ENCODE results near the gene TRIM27.
A peak's percentile ranks its signal among the peaks of the same experiment; 100 is the strongest.
"Not testable (repeated sequence)": the region's sequence is repeated elsewhere in the genome, so short reads cannot be mapped to it uniquely, and the experiment has no call there.

TRIM27 gene

DNA sequence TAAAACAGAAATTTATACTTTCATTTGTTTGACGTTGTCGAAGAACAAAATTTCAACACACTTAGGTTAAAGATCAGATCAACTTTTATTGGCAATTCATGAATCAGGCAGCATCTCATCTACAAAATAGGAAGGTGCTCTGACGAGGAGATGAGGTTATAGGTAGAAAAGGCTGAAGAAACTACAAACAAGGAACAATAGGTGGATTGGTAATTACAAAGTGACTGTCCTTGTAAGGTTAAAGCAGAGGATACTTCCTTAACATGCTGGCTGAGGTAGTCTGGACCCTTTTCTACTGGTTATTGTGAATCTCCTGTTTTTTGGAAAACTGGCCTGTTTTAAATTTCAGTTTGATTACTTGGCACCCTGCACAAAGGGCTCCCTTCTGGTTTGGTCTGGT, 32.5 kb upstream of the TRIM27 start:
- no peak for DNase-seq (ENCODE audit: low spot score)
- TF ChIP-seq, protein P1, sequence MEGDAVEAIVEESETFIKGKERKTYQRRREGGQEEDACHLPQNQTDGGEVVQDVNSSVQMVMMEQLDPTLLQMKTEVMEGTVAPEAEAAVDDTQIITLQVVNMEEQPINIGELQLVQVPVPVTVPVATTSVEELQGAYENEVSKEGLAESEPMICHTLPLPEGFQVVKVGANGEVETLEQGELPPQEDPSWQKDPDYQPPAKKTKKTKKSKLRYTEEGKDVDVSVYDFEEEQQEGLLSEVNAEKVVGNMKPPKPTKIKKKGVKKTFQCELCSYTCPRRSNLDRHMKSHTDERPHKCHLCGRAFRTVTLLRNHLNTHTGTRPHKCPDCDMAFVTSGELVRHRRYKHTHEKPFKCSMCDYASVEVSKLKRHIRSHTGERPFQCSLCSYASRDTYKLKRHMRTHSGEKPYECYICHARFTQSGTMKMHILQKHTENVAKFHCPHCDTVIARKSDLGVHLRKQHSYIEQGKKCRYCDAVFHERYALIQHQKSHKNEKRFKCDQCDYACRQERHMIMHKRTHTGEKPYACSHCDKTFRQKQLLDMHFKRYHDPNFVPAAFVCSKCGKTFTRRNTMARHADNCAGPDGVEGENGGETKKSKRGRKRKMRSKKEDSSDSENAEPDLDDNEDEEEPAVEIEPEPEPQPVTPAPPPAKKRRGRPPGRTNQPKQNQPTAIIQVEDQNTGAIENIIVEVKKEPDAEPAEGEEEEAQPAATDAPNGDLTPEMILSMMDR (IDR thresholded peaks at IDR 0.05; ENCODE audit: extremely low read depth, missing control alignments) = no peak

DNA sequence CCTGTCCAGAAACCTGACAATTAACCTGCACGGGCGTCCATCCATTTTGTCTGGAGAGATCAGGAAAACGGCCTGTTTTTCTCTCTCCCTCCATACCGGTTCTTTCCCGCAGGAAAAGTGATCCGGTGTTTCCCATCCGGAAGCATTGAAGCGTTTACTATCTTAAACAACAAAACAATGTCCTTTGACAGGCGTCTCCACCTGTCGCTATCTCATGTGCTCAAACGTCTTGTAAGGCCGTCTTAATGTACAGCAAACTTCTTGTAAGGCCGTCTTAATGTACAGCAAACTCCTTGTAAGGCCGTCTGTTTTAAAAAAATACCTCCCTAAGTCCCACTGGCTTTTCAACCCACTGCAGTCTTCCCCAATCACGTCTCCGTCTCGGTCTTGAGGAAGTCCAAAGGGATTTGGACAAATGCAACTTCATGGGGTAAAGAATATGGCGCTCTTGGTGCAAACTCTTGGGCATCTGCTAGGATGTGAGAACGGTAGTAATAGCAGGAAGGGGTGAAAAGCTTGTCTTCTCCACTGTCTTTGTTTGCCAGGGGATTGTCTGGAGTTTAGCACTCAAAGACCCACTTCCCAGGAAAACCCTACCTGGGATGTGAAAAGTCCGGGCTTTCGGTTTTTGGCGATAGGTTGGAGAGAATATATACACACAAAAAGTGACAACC, 29.9 kb upstream of the TRIM27 start:
- DNase-seq (ENCODE audit: low spot score) = peak; percentile 46
- TF ChIP-seq, protein P1 (IDR thresholded peaks at IDR 0.05; ENCODE audit: extremely low read depth, missing control alignments) = no peak

DNA sequence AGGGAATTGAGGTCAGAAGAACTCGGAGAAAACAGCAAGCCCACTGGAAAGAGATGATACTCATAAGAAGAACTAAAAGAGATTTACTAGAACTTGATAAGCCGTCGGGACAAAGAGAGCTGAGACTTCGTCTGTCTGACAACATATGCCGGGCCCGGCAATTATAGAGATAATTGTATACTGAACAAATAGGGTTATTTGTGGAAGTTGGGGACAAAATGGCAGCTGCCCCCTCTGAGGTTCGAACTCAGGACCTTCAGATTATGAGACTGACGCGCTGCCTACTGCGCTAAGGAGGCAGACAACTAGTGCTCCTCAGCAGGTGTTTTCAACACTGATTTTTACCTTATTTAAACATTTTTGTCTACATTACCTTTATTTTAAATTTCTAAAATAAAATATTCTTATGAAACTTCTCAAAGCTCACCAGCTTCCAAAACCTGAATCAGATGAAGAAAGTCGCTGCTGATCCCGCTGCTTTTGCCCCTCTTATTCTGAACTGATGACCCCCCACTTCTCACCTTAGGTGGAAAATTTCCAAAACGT, 29.3 kb upstream of the TRIM27 start:
- TF ChIP-seq, protein P1 (IDR thresholded peaks at IDR 0.05; ENCODE audit: extremely low read depth, missing control alignments) = no peak
- peak; percentile 80 for DNase-seq (ENCODE audit: low spot score)

DNA sequence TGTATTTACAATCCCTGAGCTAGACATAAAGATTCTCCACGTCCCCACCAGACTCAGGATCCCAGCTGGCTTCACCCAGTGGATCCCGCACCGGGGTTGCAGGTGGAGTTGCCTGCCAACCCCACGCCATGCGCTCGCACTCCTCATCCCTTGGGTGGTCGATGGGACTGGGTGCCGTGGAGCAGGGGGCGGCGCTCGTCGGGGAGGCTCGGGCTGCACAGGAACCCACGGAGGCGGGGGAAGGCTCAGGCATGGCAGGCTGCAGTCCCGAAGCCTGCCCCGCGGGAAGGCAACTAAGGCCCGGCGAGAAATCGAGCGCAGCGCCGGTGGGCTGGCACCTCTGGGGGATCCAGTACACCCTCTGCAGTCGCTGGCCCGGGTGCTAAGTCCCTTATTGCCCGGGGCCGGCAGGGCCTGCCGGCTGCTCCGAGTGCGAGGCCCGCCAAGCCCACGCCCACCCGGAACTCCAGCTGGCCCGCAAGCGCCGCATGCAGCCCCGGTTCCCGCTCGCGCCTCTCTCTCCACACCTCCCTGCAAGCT, 25.9 kb upstream of the TRIM27 start:
- not testable (repeated sequence) for DNase-seq (ENCODE audit: low spot score)

DNA sequence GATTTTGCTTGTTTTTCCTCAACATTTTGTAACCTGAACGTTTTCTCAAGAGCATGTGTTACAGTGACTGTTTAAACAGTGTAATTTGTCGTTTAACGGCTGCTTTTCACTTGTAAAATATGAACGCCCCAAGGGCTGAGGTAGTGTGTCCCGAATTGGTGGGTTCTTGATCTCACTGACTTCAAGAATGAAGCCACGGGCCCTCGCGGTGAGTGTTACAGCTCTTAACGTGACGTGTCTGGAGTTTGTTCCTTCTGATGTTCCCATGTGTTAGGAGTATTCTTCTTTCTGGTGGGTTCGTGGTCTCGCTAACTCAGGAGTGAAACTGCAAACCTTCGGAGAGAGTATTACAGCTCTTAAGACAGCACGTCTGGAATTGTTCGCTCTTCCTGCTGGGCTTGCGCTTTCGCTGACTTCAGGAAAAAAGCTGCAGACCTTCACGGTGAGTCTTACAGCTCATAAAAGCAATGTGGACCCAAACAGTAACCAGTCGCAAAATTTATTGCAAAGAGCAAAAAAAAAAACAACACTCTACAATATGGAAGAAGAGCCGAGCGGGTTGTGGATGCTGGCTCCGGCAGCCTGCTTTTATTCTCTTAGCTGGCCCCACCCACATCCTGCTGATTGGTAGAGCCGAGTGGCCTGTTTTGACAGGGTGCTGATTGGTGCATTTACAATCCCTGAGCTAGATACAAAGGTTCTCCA, 25.1 kb upstream of the TRIM27 start:
- no peak for DNase-seq (ENCODE audit: low spot score)
- TF ChIP-seq, protein P1 (IDR thresholded peaks at IDR 0.05; ENCODE audit: extremely low read depth, missing control alignments) = no peak

DNA sequence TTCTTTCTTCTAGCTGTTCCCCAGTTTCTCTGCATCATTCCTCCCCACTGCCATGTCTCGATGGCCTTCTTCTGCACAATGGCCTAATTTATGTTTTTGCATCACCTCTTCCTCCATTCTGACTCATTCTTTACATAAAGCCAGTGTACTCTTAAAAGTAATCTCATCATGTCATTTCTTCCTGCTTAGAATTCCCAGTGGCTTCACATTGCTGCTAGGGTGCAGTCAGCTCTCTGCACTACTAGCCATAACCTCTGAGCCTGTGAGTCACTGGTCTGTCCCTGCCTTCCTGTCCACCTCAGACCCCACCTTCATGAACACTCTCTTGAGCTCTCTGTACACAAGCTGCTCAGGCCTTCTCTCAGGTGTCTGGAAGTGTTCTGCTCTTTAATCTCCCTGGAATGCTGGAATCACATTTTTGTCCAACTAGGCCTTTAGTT, 24.1 kb upstream of the TRIM27 start:
- TF ChIP-seq, protein P1 (IDR thresholded peaks at IDR 0.05; ENCODE audit: extremely low read depth, missing control alignments) = no peak
- no peak for DNase-seq (ENCODE audit: low spot score)

DNA sequence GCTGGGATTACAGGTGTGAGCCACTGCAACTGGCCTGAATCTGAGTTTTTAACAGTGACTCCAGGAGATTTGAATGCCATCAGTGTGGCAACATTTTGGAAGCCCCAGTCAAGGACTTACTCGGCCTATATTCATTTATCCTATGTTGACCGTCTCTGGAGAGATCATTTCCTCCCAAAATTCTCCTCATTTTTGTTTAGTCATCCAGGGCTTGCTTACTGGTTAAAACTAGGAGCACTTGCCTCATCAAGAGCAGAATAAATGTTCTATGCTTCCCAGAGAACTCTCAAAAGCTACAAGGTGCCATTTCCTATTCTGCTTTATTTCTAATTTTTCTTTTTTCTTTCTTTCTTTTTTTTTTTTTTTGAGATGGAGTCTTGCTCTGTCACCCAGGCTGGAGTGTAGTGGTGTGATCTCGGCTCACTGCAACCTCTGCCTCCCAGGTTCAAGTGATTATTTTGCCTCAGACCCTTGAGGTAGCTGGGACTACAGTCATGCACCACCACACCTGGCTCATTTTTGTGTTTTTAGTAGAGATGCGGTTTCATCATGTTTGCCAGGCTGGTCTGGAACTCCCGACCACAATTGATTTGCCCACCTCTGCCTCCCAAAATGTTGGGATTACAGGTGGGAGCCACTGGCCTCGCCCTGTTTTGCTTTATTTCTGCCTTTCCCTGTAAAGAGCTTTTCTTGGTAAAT, 23.4 kb upstream of the TRIM27 start:
- TF ChIP-seq, protein P1 (IDR thresholded peaks at IDR 0.05; ENCODE audit: extremely low read depth, missing control alignments) = no peak
- DNase-seq (ENCODE audit: low spot score) = no peak

Measured in GM20000 (cell line).